Mesendoderm (in vitro differentiated cells): ENCODE data around the gene TRIM74. TPM values are rescaled to one million over a fixed set of nuclear protein-coding genes. Genes with fewer than 3 reads are reported as not detected.
"Not testable (repeated sequence)": the region's sequence is repeated elsewhere in the genome, so short reads cannot be mapped to it uniquely, and the experiment has no call there.

Source experiments
- DNase-seq: peaks from one replicate; pipeline ENCODE4 v3.0.0; 2013
- H2AK5ac ChIP-seq: 2 replicates; pipeline ENCODE4 v1.6.1; 2013; ENCODE audit warnings: low read length, inconsistent platforms
- H2BK120ac ChIP-seq: 2 replicates; pipeline ENCODE4 v1.6.1; 2013; ENCODE audit warnings: low read depth, mild to moderate bottlenecking, low read length, moderate library complexity, mixed read lengths
- H2BK15ac ChIP-seq: replicated peaks from 2 replicates; pipeline ENCODE4 v1.6.1; 2013; ENCODE audit warnings: low read depth, mild to moderate bottlenecking, moderate library complexity
- H2BK5ac ChIP-seq: 2 replicates; pipeline ENCODE4 v1.6.1; 2013; ENCODE audit warnings: low read length, inconsistent platforms
- H3K18ac ChIP-seq: 2 replicates; pipeline ENCODE4 v1.6.1; 2013; ENCODE audit warnings: mild to moderate bottlenecking, low read length, mixed read lengths
- H3K23ac ChIP-seq: one replicate; pipeline ENCODE4 v1.6.1; 2013; ENCODE audit warnings: low read length
- H3K27ac ChIP-seq: 2 replicates; pipeline ENCODE4 v1.5.1; 2013; ENCODE audit warnings: low read depth, mild to moderate bottlenecking, inconsistent platforms, low read length, moderate library complexity
- H3K27me3 ChIP-seq: 2 replicates; pipeline ENCODE4 v1.6.1; 2013; ENCODE audit warnings: low read length, control low read depth, mild to moderate bottlenecking, inconsistent platforms; ENCODE audit not compliant: insufficient read depth, poor library complexity
- H3K36me3 ChIP-seq: 2 replicates; pipeline ENCODE4 v1.6.1; 2013; ENCODE audit warnings: low read length, inconsistent platforms; ENCODE audit not compliant: control insufficient read depth, insufficient read depth
- H3K4ac ChIP-seq: one replicate; pipeline ENCODE4 v1.6.1; 2013; ENCODE audit warnings: low read depth, mild to moderate bottlenecking, low read length, moderate library complexity
- H3K4me1 ChIP-seq: 2 replicates; pipeline ENCODE4 v1.6.1; 2013; ENCODE audit warnings: low read depth, low read length, inconsistent platforms; ENCODE audit not compliant: control insufficient read depth
- H3K4me2 ChIP-seq: 2 replicates; pipeline ENCODE4 v1.6.1; 2013; ENCODE audit warnings: low read length
- H3K4me3 ChIP-seq: 2 replicates; pipeline ENCODE4 v1.5.1; 2013; ENCODE audit warnings: mild to moderate bottlenecking, low read length
- H3K56ac ChIP-seq: one replicate; pipeline ENCODE4 v1.6.1; 2013; ENCODE audit warnings: low read length
- H3K79me1 ChIP-seq: 2 replicates; pipeline ENCODE4 v1.6.1; 2013; ENCODE audit warnings: low read length, inconsistent platforms
- H3K79me2 ChIP-seq: 2 replicates; pipeline ENCODE4 v1.6.1; 2013; ENCODE audit warnings: mild to moderate bottlenecking, low read length; ENCODE audit not compliant: control insufficient read depth, insufficient read depth
- H3K9ac ChIP-seq: 2 replicates; pipeline ENCODE4 v1.6.1; 2013; ENCODE audit warnings: low read length, inconsistent platforms
- H4K5ac ChIP-seq: one replicate; pipeline ENCODE4 v1.6.1; 2013; ENCODE audit warnings: low read length
- H4K8ac ChIP-seq: one replicate; pipeline ENCODE4 v1.6.1; 2013; ENCODE audit warnings: low read depth, mild to moderate bottlenecking, control low read depth, low read length, moderate library complexity
- WGBS: extraction: QIAGEN DNeasy Blood & Tissue Kit; methylation state at CpG from one replicate; pipeline ENCODE4 v1.1.7; 2013; ENCODE audit warnings: low lambda C conversion rate, missing lambda C conversion rate; ENCODE audit not compliant: insufficient coverage; ENCODE audit errors: extremely low coverage; 5-methylcytosine and 5-hydroxymethylcytosine counted together
- polyA plus RNA-seq, 2 experiments: library from polyadenylated mRNA; stranded (reverse); fragments of 200-250 nt; gene quantifications; one replicate each; pipeline ENCODE4 v1.2.3, GENCODE V29; 2013

The TRIM74 gene
- not detected for polyA plus RNA-seq (2013, experiment 1 of 2)
- 0.04 TPM for polyA plus RNA-seq (2013, experiment 2 of 2)

DNA sequence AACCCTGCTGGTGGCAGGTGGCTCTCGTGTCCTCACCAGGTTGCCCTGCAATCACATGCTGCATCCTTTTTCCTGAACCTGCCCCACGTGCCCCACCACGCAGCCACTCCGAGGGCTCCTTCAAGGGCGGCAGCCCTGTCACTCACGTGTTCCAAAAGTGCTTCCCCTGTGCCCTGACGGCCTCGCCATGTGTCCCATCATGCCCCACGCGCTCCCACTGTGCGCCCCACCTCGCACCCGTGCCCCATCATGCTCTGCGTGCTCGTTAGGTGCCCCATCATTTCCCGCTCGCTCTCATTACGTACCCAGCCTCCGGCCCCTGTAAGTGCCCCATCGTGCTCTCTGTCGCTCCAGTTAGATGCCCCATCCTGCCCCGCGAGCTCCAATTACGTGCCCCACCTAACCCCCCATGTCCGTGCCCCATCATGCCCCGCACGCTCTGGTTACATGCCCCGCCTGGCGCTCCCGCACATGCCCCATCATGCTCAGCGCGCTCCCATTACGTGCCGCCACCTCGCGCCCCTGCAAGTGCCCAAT is at the start of gene TRIM74:
Gene TRIM74, minus strand, starts transcription at position 487 of the 537 bp plus-strand sequence. CDS start 3,309 bp downstream, outside the sequence.
- not testable (repeated sequence) for H3K18ac ChIP-seq, H3K4me3 ChIP-seq, H2BK15ac ChIP-seq, H3K27ac ChIP-seq, H3K23ac ChIP-seq, H3K56ac ChIP-seq, H3K4me2 ChIP-seq, H4K8ac ChIP-seq, DNase-seq, H3K36me3 ChIP-seq, H2BK120ac ChIP-seq, H3K9ac ChIP-seq, H3K4ac ChIP-seq, H3K79me1 ChIP-seq, H3K79me2 ChIP-seq, H2AK5ac ChIP-seq, H2BK5ac ChIP-seq, H3K4me1 ChIP-seq, H4K5ac ChIP-seq, H3K27me3 ChIP-seq
- WGBS = no CpG with 5 or more reads among the region's 36 CpGs

DNA sequence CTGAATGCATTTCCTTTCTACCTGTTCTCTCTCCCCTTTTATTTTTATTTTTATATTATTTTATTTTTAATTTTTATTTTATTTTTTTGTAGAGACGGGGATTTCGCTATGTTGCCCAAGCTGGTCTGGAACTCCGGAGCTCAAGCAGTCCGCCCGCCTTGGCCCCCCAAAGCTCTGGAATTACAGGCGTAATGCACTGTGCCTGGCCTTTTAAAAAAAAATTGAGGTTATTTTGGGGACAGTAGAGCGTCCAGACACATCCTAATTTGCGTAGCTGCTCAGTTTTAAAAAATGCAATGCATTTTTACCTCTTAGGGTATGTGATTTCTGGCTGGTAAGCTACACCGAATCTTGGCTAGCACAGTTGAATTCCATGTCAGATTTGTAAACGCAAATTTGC is 37.2 kb upstream of the TRIM74 start:
- H3K79me1 ChIP-seq, H3K36me3 ChIP-seq, H3K56ac ChIP-seq, H3K79me2 ChIP-seq, H3K4ac ChIP-seq, H3K27ac ChIP-seq, H2BK15ac ChIP-seq, H3K18ac ChIP-seq, H2BK5ac ChIP-seq, H2BK120ac ChIP-seq, DNase-seq, H3K23ac ChIP-seq, H2AK5ac ChIP-seq, H3K4me1 ChIP-seq, H3K4me2 ChIP-seq, H4K8ac ChIP-seq, H3K4me3 ChIP-seq, H4K5ac ChIP-seq, H3K27me3 ChIP-seq, H3K9ac ChIP-seq: not testable (repeated sequence)
- WGBS = no CpG with 5 or more reads among the region's 10 CpGs

DNA sequence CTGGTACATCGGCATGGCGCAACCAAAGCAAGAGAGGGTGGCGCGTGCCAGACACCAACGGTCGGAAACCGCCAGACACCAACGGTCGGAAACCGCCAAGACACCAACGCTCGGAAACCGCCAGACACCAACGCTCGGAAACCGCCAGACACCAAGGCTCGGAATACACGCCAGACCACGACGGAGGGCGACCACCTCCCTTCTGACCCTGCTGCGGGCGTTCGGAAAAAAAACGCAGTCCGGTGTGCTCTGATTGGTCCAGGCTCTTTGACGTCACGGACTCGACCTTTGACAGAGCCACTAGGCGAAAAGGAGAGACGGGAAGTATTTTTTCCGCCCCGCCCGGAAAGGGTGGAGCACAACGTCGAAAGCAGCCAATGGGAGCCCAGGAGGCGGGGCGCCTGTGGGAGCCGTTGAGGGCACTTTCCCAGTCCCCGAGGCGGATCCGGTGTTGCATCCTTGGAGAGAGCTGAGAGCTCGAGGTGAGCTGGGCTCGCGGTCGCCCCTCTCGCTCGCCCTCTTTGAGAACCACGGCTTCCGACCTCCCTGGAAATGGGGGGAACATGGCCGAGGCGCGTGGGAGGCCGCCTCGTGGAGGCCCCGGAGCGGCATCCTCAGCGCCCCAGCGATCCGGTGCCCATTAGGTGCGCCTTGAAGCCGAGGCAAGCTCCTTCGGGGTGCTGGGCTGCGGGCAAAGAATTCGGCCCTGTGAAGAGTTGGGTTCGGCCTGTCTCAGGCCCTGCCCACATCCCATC is 36.6 kb upstream of the TRIM74 start:
- not testable (repeated sequence) for H3K79me1 ChIP-seq, H3K4me3 ChIP-seq, H2BK5ac ChIP-seq, H4K5ac ChIP-seq, H2AK5ac ChIP-seq, H3K4ac ChIP-seq, H2BK15ac ChIP-seq, H3K4me1 ChIP-seq, H3K36me3 ChIP-seq, H4K8ac ChIP-seq, H2BK120ac ChIP-seq, H3K79me2 ChIP-seq, H3K4me2 ChIP-seq, H3K18ac ChIP-seq, H3K27me3 ChIP-seq, H3K23ac ChIP-seq
- peak overlapping the region; percentile 73 for H3K27ac ChIP-seq
- peak overlapping the region; percentile 63 for H3K9ac ChIP-seq
- peak; percentile 97 for DNase-seq
- H3K56ac ChIP-seq = peak overlapping the region; percentile 86
- no CpG with 5 or more reads among the region's 66 CpGs for WGBS

DNA sequence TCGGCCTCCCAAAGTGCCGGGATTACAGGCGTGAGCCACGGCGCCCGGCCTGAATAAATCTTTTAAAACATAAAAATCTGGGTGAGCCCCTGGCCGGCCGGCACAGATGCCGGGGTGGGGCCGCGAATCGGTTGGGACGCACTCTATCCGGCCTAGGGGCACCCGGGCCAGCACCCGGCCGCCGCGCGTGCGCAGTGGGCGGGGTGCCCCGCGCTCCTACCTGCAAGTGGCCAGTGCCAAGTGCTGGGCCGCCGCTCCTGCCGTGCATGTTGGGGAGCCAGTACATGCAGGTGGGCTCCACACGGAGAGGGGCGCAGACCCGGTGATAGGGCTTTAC is 36.1 kb upstream of the TRIM74 start:
- Histone ChIP-seq H3K9ac (peak overlapping the region; percentile 60), H3K27ac (peak overlapping the region; percentile 73), H3K56ac (peak overlapping the region; percentile 73)
- H2BK5ac ChIP-seq, H3K36me3 ChIP-seq, DNase-seq, H3K27me3 ChIP-seq, H2AK5ac ChIP-seq, H3K79me1 ChIP-seq, H3K18ac ChIP-seq, H3K4me1 ChIP-seq, H3K4ac ChIP-seq, H3K79me2 ChIP-seq, H3K4me2 ChIP-seq, H4K8ac ChIP-seq, H3K4me3 ChIP-seq, H3K23ac ChIP-seq, H2BK15ac ChIP-seq, H4K5ac ChIP-seq, H2BK120ac ChIP-seq: not testable (repeated sequence)
- no CpG with 5 or more reads among the region's 30 CpGs for WGBS

DNA sequence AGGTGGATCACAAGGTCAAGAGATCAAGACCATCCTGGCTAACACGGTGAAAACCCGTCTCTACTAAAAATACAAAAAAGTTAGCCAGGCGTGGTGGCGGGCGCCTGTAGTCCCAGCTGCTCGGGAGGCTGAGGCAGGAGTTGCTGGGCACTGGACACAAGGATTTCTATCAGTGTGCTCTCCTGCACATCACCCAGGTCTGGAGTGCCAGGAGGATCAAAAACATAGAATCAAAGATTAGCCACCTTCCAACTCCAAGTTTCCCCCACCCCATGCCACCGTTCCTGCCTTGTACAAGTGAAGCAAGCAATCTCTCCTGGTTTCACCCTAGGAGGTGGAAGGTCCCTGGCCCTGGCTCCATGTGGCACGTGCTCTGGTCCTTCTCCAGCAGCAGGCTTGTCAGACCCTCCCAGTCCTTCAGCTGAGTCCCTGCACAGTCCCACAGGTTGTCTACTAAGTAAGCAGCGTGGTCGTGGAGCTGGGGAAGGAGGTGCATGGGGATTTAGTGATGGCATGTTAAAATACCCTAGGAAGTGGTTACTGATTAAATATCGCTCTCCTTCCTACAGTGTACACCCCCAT is 28.7 kb upstream of the TRIM74 start:
- not testable (repeated sequence) for H3K79me2 ChIP-seq, H3K23ac ChIP-seq, H3K27ac ChIP-seq, H3K36me3 ChIP-seq, H4K8ac ChIP-seq, H3K9ac ChIP-seq, H4K5ac ChIP-seq, H3K27me3 ChIP-seq, H3K4me1 ChIP-seq, H3K4me2 ChIP-seq, H2AK5ac ChIP-seq, H2BK5ac ChIP-seq, H3K4me3 ChIP-seq, H3K18ac ChIP-seq, H3K4ac ChIP-seq, H2BK15ac ChIP-seq, H2BK120ac ChIP-seq, DNase-seq, H3K79me1 ChIP-seq, H3K56ac ChIP-seq
- no CpG with 5 or more reads among the region's 11 CpGs for WGBS
